WTC11 (cell line): ENCODE data around the gene MLXIP. TPM values are rescaled to one million over a fixed set of nuclear protein-coding genes. Genes with fewer than 3 reads are reported as not detected.

Source experiments
- ATAC-seq: fragments of 200-7000 bp; cut with Tn5 transposase; 2 replicates; pipeline ENCODE4 v1.10.0; 2021; ENCODE audit warnings: mild to moderate bottlenecking, moderate library complexity
- CTCF ChIA-PET: fragments of 300-600 bp; sonication (Branson Sonifier 250); formaldehyde crosslinking; loops from one replicate; lab custom pipeline; 2021; ENCODE audit warnings: antibody characterized with exemption; lab: Charles Lee
- POLR2A ChIA-PET: fragments of 350-600 bp; sonication (Branson Sonifier 250); formaldehyde crosslinking; loops from one replicate; lab custom pipeline; 2021; ENCODE audit warnings: antibody characterized with exemption; lab: Charles Lee
- DNase-seq: peaks from one replicate; pipeline ENCODE4 v3.0.0; 2021; ENCODE audit warnings: low spot score
- H3K27ac Mint-ChIP-seq: 2 replicates; pipeline ENCODE4 v1.8.0; 2021; ENCODE audit warnings: mixed read lengths
- H3K27me3 Mint-ChIP-seq: 2 replicates; pipeline ENCODE4 v1.8.0; 2021; ENCODE audit warnings: low read depth, mild to moderate bottlenecking, moderate library complexity, mixed read lengths
- H3K36me3 Mint-ChIP-seq: 2 replicates; pipeline ENCODE4 v1.8.0; 2021; ENCODE audit warnings: mixed read lengths
- H3K4me1 Mint-ChIP-seq: 2 replicates; pipeline ENCODE4 v1.8.0; 2022; ENCODE audit warnings: mixed read lengths
- H3K4me3 Mint-ChIP-seq: 2 replicates; pipeline ENCODE4 v1.8.0; 2021; ENCODE audit warnings: mild to moderate bottlenecking, moderate library complexity, mixed read lengths
- H3K9me3 Mint-ChIP-seq: 2 replicates; pipeline ENCODE4 v1.8.0; 2021; ENCODE audit warnings: mixed read lengths
- ELF4 ChIP-seq: sonication (generic); formaldehyde crosslinking; IDR thresholded peaks from 2 replicates; pipeline ENCODE4 v1.8.1; 2022; ENCODE audit warnings: low read depth, mild to moderate bottlenecking, moderate library complexity, missing genetic modification reagents
- ETV6 ChIP-seq: sonication (generic); formaldehyde crosslinking; IDR thresholded peaks from 2 replicates; pipeline ENCODE4 v1.8.1; 2022; ENCODE audit warnings: mild to moderate bottlenecking, missing genetic modification reagents
- GTF2I ChIP-seq: fragments of 250-450 bp; sonication (Bioruptor Pico); conservative IDR thresholded peaks from 2 replicates; pipeline ENCODE4 v1.4.0; 2021; ENCODE audit warnings: mild to moderate bottlenecking
- RELA ChIP-seq: sonication (generic); formaldehyde crosslinking; IDR thresholded peaks from 2 replicates; pipeline ENCODE4 v1.8.1; 2022; ENCODE audit warnings: missing genetic modification reagents, mild to moderate bottlenecking, borderline replicate concordance
- SOX15 ChIP-seq: fragments of 250-450 bp; sonication (Bioruptor Pico); IDR thresholded peaks from 2 replicates; pipeline ENCODE4 v1.9.0; 2021; ENCODE audit warnings: mild to moderate bottlenecking
- TP53 ChIP-seq: sonication (generic); formaldehyde crosslinking; IDR thresholded peaks from 2 replicates; pipeline ENCODE4 v1.8.1; 2023; ENCODE audit warnings: mild to moderate bottlenecking, missing genetic modification reagents
- ZNF232 ChIP-seq: sonication (generic); formaldehyde crosslinking; IDR thresholded peaks from 2 replicates; pipeline ENCODE4 v1.8.0; 2022; ENCODE audit warnings: mild to moderate bottlenecking, missing genetic modification reagents
- total RNA-seq: library from RNA; stranded (reverse); gene quantifications from 3 replicates; pipeline ENCODE4 v1.2.3, GENCODE V29; 2021
- TF ChIP-seq, protein P1 (sequence below): sonication (generic); formaldehyde crosslinking; IDR thresholded peaks from 2 replicates; pipeline ENCODE4 v1.8.0; 2023; ENCODE audit warnings: mild to moderate bottlenecking, missing genetic modification reagents
- TF ChIP-seq, protein P2 (sequence below): fragments of 200-600 bp; IDR thresholded peaks from 2 replicates; pipeline ENCODE4 v1.8.0; 2022; ENCODE audit warnings: antibody characterized with exemption
- TF ChIP-seq, protein P3 (sequence below): sonication (generic); formaldehyde crosslinking; IDR thresholded peaks from 2 replicates; pipeline ENCODE4 v1.8.1; 2022; ENCODE audit warnings: mild to moderate bottlenecking, moderate library complexity, missing genetic modification reagents
- TF ChIP-seq, protein P4 (sequence below): sonication (generic); formaldehyde crosslinking; IDR thresholded peaks from 2 replicates; pipeline ENCODE4 v1.8.0; 2022; ENCODE audit warnings: mild to moderate bottlenecking, missing genetic modification reagents
- TF ChIP-seq, protein P5 (sequence below): sonication (generic); formaldehyde crosslinking; IDR thresholded peaks from 2 replicates; pipeline ENCODE4 v1.8.1; 2022; ENCODE audit warnings: low read depth, mild to moderate bottlenecking, moderate library complexity, missing genetic modification reagents, borderline replicate concordance
- TF ChIP-seq, protein P6 (sequence below): sonication (generic); formaldehyde crosslinking; IDR thresholded peaks from 2 replicates; pipeline ENCODE4 v1.8.0; 2022; ENCODE audit warnings: mild to moderate bottlenecking, missing genetic modification reagents
- TF ChIP-seq, protein P7 (sequence below): sonication (generic); formaldehyde crosslinking; IDR thresholded peaks from 2 replicates; pipeline ENCODE4 v1.8.1; 2023; ENCODE audit warnings: mild to moderate bottlenecking, moderate library complexity, missing genetic modification reagents
- TF ChIP-seq, protein P8 (sequence below): sonication (generic); formaldehyde crosslinking; IDR thresholded peaks from 2 replicates; pipeline ENCODE4 v1.8.1; 2023; ENCODE audit warnings: mild to moderate bottlenecking, missing genetic modification reagents, moderate library complexity
- TF ChIP-seq, protein P9 (sequence below): fragments of 250-450 bp; sonication (Bioruptor Pico); IDR thresholded peaks from 2 replicates; pipeline ENCODE4 v1.9.0; 2021; ENCODE audit warnings: mild to moderate bottlenecking

Gene MLXIP
- total RNA-seq, 1 experiment from 2014 or later: 49.4 TPM

DNA sequence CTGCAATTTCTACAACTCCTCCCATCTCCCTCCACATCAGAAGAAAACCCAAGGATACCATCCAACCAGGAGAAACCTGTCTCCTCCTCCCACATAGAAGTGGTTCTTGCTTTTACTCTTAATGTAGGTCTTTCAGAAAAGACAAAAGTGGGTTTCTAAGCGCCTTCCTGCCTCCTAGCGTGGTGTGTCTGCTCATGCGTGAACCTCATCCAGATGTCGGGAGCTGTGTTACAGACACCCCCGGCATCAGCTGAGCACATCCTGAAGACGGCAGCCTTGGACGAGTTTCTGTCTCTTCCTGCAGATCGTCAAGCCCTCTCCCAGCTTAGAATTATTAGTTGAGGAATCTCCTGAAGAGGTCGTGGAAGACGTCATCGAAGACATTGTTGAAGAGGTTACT, 113.9 kb downstream of the MLXIP start (continued):
- TF ChIP-seq, protein P1, sequence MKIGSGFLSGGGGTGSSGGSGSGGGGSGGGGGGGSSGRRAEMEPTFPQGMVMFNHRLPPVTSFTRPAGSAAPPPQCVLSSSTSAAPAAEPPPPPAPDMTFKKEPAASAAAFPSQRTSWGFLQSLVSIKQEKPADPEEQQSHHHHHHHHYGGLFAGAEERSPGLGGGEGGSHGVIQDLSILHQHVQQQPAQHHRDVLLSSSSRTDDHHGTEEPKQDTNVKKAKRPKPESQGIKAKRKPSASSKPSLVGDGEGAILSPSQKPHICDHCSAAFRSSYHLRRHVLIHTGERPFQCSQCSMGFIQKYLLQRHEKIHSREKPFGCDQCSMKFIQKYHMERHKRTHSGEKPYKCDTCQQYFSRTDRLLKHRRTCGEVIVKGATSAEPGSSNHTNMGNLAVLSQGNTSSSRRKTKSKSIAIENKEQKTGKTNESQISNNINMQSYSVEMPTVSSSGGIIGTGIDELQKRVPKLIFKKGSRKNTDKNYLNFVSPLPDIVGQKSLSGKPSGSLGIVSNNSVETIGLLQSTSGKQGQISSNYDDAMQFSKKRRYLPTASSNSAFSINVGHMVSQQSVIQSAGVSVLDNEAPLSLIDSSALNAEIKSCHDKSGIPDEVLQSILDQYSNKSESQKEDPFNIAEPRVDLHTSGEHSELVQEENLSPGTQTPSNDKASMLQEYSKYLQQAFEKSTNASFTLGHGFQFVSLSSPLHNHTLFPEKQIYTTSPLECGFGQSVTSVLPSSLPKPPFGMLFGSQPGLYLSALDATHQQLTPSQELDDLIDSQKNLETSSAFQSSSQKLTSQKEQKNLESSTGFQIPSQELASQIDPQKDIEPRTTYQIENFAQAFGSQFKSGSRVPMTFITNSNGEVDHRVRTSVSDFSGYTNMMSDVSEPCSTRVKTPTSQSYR (CRISPR knock-in tag): no peak
- TF ChIP-seq RELA (CRISPR knock-in tag): no peak
- TF ChIP-seq SOX15 (CRISPR knock-in tag): no peak
- no peak for TF ChIP-seq ELF4 (CRISPR knock-in tag)
- TF ChIP-seq, protein P2, sequence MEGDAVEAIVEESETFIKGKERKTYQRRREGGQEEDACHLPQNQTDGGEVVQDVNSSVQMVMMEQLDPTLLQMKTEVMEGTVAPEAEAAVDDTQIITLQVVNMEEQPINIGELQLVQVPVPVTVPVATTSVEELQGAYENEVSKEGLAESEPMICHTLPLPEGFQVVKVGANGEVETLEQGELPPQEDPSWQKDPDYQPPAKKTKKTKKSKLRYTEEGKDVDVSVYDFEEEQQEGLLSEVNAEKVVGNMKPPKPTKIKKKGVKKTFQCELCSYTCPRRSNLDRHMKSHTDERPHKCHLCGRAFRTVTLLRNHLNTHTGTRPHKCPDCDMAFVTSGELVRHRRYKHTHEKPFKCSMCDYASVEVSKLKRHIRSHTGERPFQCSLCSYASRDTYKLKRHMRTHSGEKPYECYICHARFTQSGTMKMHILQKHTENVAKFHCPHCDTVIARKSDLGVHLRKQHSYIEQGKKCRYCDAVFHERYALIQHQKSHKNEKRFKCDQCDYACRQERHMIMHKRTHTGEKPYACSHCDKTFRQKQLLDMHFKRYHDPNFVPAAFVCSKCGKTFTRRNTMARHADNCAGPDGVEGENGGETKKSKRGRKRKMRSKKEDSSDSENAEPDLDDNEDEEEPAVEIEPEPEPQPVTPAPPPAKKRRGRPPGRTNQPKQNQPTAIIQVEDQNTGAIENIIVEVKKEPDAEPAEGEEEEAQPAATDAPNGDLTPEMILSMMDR: no peak
- TF ChIP-seq, protein P3, sequence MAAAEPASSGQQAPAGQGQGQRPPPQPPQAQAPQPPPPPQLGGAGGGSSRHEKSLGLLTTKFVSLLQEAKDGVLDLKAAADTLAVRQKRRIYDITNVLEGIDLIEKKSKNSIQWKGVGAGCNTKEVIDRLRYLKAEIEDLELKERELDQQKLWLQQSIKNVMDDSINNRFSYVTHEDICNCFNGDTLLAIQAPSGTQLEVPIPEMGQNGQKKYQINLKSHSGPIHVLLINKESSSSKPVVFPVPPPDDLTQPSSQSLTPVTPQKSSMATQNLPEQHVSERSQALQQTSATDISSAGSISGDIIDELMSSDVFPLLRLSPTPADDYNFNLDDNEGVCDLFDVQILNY (CRISPR knock-in tag): no peak
- TF ChIP-seq, protein P4, sequence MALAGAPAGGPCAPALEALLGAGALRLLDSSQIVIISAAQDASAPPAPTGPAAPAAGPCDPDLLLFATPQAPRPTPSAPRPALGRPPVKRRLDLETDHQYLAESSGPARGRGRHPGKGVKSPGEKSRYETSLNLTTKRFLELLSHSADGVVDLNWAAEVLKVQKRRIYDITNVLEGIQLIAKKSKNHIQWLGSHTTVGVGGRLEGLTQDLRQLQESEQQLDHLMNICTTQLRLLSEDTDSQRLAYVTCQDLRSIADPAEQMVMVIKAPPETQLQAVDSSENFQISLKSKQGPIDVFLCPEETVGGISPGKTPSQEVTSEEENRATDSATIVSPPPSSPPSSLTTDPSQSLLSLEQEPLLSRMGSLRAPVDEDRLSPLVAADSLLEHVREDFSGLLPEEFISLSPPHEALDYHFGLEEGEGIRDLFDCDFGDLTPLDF (CRISPR knock-in tag): no peak
- TF ChIP-seq, protein P5, sequence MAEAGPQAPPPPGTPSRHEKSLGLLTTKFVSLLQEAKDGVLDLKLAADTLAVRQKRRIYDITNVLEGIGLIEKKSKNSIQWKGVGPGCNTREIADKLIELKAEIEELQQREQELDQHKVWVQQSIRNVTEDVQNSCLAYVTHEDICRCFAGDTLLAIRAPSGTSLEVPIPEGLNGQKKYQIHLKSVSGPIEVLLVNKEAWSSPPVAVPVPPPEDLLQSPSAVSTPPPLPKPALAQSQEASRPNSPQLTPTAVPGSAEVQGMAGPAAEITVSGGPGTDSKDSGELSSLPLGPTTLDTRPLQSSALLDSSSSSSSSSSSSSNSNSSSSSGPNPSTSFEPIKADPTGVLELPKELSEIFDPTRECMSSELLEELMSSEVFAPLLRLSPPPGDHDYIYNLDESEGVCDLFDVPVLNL (CRISPR knock-in tag): no peak
- TF ChIP-seq ZNF232 (CRISPR knock-in tag): no peak
- TF ChIP-seq ETV6 (CRISPR knock-in tag): no peak
- TF ChIP-seq, all 79 proteins: peak for 0

DNA sequence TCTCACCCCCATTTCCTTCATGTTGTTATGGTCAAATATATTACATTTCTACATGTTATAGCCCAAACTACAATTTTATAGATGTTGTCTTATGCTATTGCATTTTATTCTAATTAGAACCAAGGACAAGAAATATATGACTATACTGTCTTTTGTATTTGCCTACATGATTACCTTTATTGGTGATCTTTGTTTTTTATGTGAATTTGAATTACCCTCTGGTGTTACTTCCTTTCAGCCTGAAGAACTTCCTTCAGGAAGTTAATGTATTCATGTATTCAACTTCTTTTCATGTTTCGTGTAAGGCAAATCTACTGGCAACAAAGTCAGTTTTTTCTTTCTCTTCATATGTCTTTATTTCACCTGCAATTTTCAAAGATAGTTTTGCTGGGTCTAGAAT, 116.2 kb downstream of the MLXIP start:
- Mint-ChIP-seq H3K4me3 (no peak overlapping the region), H3K4me1 (peaks cover 8% of the 10 kb centered on the region; the same call in 1 of the 2 replicates), H3K9me3 (peaks cover 15% of the 10 kb centered on the region), H3K27me3 (no peaks in the 10 kb centered on the region), H3K27ac (no peak overlapping the region), H3K36me3 (peaks cover 4% of the 10 kb centered on the region; the same call in 1 of the 2 replicates)
- CTCF ChIA-PET: interaction anchor here (0.9 to 1.1 kb wide), 2 partner anchors 28 to 57 kb away, joined by 3 to 4 read pairs; no protein-coding TSS in a partner anchor
- ATAC-seq: no peak
- DNase-seq: no peak
- POLR2A ChIA-PET: no interaction called here
- TF ChIP-seq, protein P6, sequence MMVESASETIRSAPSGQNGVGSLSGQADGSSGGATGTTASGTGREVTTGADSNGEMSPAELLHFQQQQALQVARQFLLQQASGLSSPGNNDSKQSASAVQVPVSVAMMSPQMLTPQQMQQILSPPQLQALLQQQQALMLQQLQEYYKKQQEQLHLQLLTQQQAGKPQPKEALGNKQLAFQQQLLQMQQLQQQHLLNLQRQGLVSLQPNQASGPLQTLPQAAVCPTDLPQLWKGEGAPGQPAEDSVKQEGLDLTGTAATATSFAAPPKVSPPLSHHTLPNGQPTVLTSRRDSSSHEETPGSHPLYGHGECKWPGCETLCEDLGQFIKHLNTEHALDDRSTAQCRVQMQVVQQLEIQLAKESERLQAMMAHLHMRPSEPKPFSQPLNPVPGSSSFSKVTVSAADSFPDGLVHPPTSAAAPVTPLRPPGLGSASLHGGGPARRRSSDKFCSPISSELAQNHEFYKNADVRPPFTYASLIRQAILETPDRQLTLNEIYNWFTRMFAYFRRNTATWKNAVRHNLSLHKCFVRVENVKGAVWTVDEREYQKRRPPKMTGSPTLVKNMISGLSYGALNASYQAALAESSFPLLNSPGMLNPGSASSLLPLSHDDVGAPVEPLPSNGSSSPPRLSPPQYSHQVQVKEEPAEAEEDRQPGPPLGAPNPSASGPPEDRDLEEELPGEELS (CRISPR knock-in tag): no peak
- TF ChIP-seq GTF2I (CRISPR knock-in tag) (no peak), TP53 (CRISPR knock-in tag) (no peak)
- TF ChIP-seq, protein P7, sequence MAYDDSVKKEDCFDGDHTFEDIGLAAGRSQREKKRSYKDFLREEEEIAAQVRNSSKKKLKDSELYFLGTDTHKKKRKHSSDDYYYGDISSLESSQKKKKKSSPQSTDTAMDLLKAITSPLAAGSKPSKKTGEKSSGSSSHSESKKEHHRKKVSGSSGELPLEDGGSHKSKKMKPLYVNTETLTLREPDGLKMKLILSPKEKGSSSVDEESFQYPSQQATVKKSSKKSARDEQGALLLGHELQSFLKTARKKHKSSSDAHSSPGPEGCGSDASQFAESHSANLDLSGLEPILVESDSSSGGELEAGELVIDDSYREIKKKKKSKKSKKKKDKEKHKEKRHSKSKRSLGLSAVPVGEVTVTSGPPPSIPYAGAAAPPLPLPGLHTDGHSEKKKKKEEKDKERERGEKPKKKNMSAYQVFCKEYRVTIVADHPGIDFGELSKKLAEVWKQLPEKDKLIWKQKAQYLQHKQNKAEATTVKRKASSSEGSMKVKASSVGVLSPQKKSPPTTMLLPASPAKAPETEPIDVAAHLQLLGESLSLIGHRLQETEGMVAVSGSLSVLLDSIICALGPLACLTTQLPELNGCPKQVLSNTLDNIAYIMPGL (CRISPR knock-in tag): no peak
- TF ChIP-seq, protein P5 (CRISPR knock-in tag): no peak
- TF ChIP-seq, protein P8, sequence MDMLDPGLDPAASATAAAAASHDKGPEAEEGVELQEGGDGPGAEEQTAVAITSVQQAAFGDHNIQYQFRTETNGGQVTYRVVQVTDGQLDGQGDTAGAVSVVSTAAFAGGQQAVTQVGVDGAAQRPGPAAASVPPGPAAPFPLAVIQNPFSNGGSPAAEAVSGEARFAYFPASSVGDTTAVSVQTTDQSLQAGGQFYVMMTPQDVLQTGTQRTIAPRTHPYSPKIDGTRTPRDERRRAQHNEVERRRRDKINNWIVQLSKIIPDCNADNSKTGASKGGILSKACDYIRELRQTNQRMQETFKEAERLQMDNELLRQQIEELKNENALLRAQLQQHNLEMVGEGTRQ: no peak
- TF ChIP-seq, protein P9, sequence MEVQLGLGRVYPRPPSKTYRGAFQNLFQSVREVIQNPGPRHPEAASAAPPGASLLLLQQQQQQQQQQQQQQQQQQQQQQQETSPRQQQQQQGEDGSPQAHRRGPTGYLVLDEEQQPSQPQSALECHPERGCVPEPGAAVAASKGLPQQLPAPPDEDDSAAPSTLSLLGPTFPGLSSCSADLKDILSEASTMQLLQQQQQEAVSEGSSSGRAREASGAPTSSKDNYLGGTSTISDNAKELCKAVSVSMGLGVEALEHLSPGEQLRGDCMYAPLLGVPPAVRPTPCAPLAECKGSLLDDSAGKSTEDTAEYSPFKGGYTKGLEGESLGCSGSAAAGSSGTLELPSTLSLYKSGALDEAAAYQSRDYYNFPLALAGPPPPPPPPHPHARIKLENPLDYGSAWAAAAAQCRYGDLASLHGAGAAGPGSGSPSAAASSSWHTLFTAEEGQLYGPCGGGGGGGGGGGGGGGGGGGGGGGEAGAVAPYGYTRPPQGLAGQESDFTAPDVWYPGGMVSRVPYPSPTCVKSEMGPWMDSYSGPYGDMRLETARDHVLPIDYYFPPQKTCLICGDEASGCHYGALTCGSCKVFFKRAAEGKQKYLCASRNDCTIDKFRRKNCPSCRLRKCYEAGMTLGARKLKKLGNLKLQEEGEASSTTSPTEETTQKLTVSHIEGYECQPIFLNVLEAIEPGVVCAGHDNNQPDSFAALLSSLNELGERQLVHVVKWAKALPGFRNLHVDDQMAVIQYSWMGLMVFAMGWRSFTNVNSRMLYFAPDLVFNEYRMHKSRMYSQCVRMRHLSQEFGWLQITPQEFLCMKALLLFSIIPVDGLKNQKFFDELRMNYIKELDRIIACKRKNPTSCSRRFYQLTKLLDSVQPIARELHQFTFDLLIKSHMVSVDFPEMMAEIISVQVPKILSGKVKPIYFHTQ (CRISPR knock-in tag): no peak
